H9 (cell line): Measurements from ENCODE around the gene HMX1. TPM values are rescaled to one million over a fixed set of nuclear protein-coding genes. Genes with fewer than 3 reads are reported as not detected.

Experiments used
- DNase-seq: peaks from one replicate; pipeline ENCODE4 v3.0.0-alpha.2; 2017
- H2AFZ ChIP-seq: one replicate; pipeline ENCODE4 v1.6.1; 2013; ENCODE audit warnings: mild to moderate bottlenecking, low read length, control low read depth, moderate library complexity
- H2AK5ac ChIP-seq: 2 replicates; pipeline ENCODE4 v1.6.1; 2013; ENCODE audit warnings: low read length, control low read depth, mixed read lengths; ENCODE audit not compliant: insufficient read length
- H2BK120ac ChIP-seq: one replicate; pipeline ENCODE4 v1.6.1; 2013; ENCODE audit warnings: low read depth, mild to moderate bottlenecking, low read length, control low read depth, inconsistent platforms; ENCODE audit not compliant: poor library complexity, severe bottlenecking
- H2BK12ac ChIP-seq: 2 replicates; pipeline ENCODE4 v1.6.1; 2013; ENCODE audit warnings: low read length, control low read depth, mixed read lengths, low read depth; ENCODE audit not compliant: insufficient read length
- H2BK15ac ChIP-seq: 2 replicates; pipeline ENCODE4 v1.6.1; 2013; ENCODE audit warnings: low read depth, low read length, control low read depth
- H2BK20ac ChIP-seq: one replicate; pipeline ENCODE4 v1.6.1; 2013; ENCODE audit warnings: low read depth, mild to moderate bottlenecking, low read length, control low read depth, inconsistent platforms; ENCODE audit not compliant: poor library complexity, severe bottlenecking
- H2BK5ac ChIP-seq: 2 replicates; pipeline ENCODE4 v1.6.1; 2013; ENCODE audit warnings: low read length, control low read depth, mixed read lengths; ENCODE audit not compliant: insufficient read length
- H3K14ac ChIP-seq: 2 replicates; pipeline ENCODE4 v1.6.1; 2013; ENCODE audit warnings: low read length, control low read depth; ENCODE audit not compliant: insufficient read depth
- H3K18ac ChIP-seq: 2 replicates; pipeline ENCODE4 v1.6.1; 2013; ENCODE audit warnings: low read depth, mild to moderate bottlenecking, mixed read lengths, low read length, control low read depth; ENCODE audit not compliant: insufficient read length
- H3K23ac ChIP-seq: 2 replicates; pipeline ENCODE4 v1.6.1; 2013; ENCODE audit warnings: low read length, control low read depth, mixed read lengths, low read depth; ENCODE audit not compliant: insufficient read length
- H3K23me2 ChIP-seq: 2 replicates; pipeline ENCODE4 v1.6.1; 2013; ENCODE audit warnings: low read depth, mild to moderate bottlenecking, mixed read lengths, low read length, control low read depth; ENCODE audit not compliant: insufficient read length, poor library complexity, severe bottlenecking
- H3K27ac ChIP-seq: 2 replicates; pipeline ENCODE4 v1.5.1; 2013; ENCODE audit warnings: low read length, control low read depth, mixed read lengths, low read depth; ENCODE audit not compliant: insufficient read length
- H3K27me3 ChIP-seq: 2 replicates; pipeline ENCODE4 v1.6.1; 2013; ENCODE audit warnings: low read length, control low read depth, inconsistent platforms; ENCODE audit not compliant: insufficient read depth
- H3K4ac ChIP-seq: 2 replicates; pipeline ENCODE4 v1.6.1; 2013; ENCODE audit warnings: low read depth, mild to moderate bottlenecking, control low read depth, inconsistent platforms, low read length, moderate library complexity
- H3K4me1 ChIP-seq: 2 replicates; pipeline ENCODE4 v1.6.1; 2013; ENCODE audit warnings: low read length, control low read depth, inconsistent platforms; ENCODE audit not compliant: insufficient read depth
- H3K4me2 ChIP-seq: 2 replicates; pipeline ENCODE4 v1.6.1; 2013; ENCODE audit warnings: low read length, control low read depth, mixed read lengths; ENCODE audit not compliant: insufficient read length, insufficient read depth
- H3K56ac ChIP-seq: 2 replicates; pipeline ENCODE4 v1.6.1; 2013; ENCODE audit warnings: low read depth, mild to moderate bottlenecking, mixed read lengths, low read length, control low read depth; ENCODE audit not compliant: insufficient read length
- H3K79me1 ChIP-seq: 2 replicates; pipeline ENCODE4 v1.6.1; 2013; ENCODE audit warnings: low read depth, mild to moderate bottlenecking, moderate library complexity, low read length, control low read depth, inconsistent platforms; ENCODE audit not compliant: insufficient read depth, poor library complexity, severe bottlenecking
- H3K79me2 ChIP-seq: 2 replicates; pipeline ENCODE4 v1.6.1; 2013; ENCODE audit warnings: low read length, control low read depth, inconsistent platforms; ENCODE audit not compliant: insufficient read depth
- H3K9ac ChIP-seq: 2 replicates; pipeline ENCODE4 v1.6.1; 2013; ENCODE audit warnings: low read length, control low read depth, mixed read lengths; ENCODE audit not compliant: insufficient read length; ENCODE audit errors: extremely low read depth
- H3K9me3 ChIP-seq: one replicate; pipeline ENCODE4 v1.6.1; 2013; ENCODE audit warnings: low read depth, low read length, inconsistent platforms; ENCODE audit not compliant: control insufficient read depth
- H3T11ph ChIP-seq: one replicate; pipeline ENCODE4 v1.6.1; 2013; ENCODE audit warnings: mild to moderate bottlenecking, low read length, control low read depth, inconsistent platforms
- H4K20me1 ChIP-seq: one replicate; pipeline ENCODE4 v1.6.1; 2013; ENCODE audit not compliant: control insufficient read depth, insufficient read length, insufficient read depth
- H4K5ac ChIP-seq: 2 replicates; pipeline ENCODE4 v1.6.1; 2013; ENCODE audit warnings: low read depth, mild to moderate bottlenecking, mixed read lengths, low read length, control low read depth; ENCODE audit not compliant: insufficient read length
- H4K8ac ChIP-seq: replicated peaks from 2 replicates; pipeline ENCODE4 v1.6.1; 2013; ENCODE audit warnings: low read length, control low read depth, mixed read lengths, low read depth; ENCODE audit not compliant: insufficient read length
- H4K91ac ChIP-seq: 2 replicates; pipeline ENCODE4 v1.6.1; 2013; ENCODE audit warnings: low read depth, mild to moderate bottlenecking, moderate library complexity, mixed read lengths, low read length, control low read depth; ENCODE audit not compliant: insufficient read length
- H3K27ac Mint-ChIP-seq, 3 experiments: 2 replicates in 2 of 3; 3 replicates in 1 of 3; pipeline ENCODE4 v1.8.0; 2020 to 2021; ENCODE audit warnings: mixed read lengths in 3 of 3, mild to moderate bottlenecking in 1 of 3, moderate library complexity in 1 of 3
- H3K27me3 Mint-ChIP-seq: 2 replicates; pipeline ENCODE4 v1.8.0; 2021; ENCODE audit warnings: low read depth, mild to moderate bottlenecking, moderate library complexity, mixed read lengths
- H3K36me3 Mint-ChIP-seq, 3 experiments: 2 replicates in 2 of 3; 3 replicates in 1 of 3; pipeline ENCODE4 v1.8.0; 2020 to 2021; ENCODE audit warnings: low read depth in 3 of 3, mixed read lengths in 3 of 3; ENCODE audit not compliant: insufficient read depth in 1 of 3
- H3K4me1 Mint-ChIP-seq, 2 experiments: 2 replicates each; pipeline ENCODE4 v1.8.0; 2020; ENCODE audit warnings: mixed read lengths in 2 of 2
- H3K4me3 Mint-ChIP-seq, 2 experiments: 2 replicates in 1 of 2; 3 replicates in 1 of 2; pipeline ENCODE4 v1.8.0; 2020 to 2021; ENCODE audit warnings: mild to moderate bottlenecking in 2 of 2, mixed read lengths in 2 of 2, moderate library complexity in 1 of 2
- H3K9me3 Mint-ChIP-seq, 2 experiments: 2 replicates in 1 of 2; 3 replicates in 1 of 2; pipeline ENCODE4 v1.8.0; 2020; ENCODE audit warnings: mild to moderate bottlenecking in 2 of 2, mixed read lengths in 2 of 2, moderate library complexity in 1 of 2
- WGBS: extraction: QIAGEN DNeasy Blood & Tissue Kit; methylation state at CpG from one replicate; pipeline ENCODE4 v1.1.7; 2013; ENCODE audit warnings: missing lambda C conversion rate, low lambda C conversion rate, mixed read lengths; ENCODE audit not compliant: insufficient read length; ENCODE audit errors: extremely low coverage; 5-methylcytosine and 5-hydroxymethylcytosine counted together
- total RNA-seq: library from RNA; stranded (reverse); gene quantifications from 2 replicates; pipeline ENCODE4 v1.2.1, GENCODE V29; 2021
- TF ChIP-seq, protein P1 (sequence below): fragments of 200-600 bp; sonication (generic); conservative IDR thresholded peaks from 3 replicates; pipeline ENCODE4 v1.8.0; 2021; ENCODE audit warnings: antibody characterized with exemption, mild to moderate bottlenecking

HMX1 gene
- total RNA-seq, 1 experiment from 2014 or later = 0.26 TPM

- Histone ChIP-seq H2BK20ac (no peak overlapping the region), H4K8ac (no peak overlapping the region), H3K27me3 (peaks cover 61% of the 10 kb centered on the region), H3K27ac (no peak overlapping the region), H2BK5ac (no peak overlapping the region), H3K79me1 (no peaks in the 10 kb centered on the region), H4K20me1 (no peaks in the 10 kb centered on the region), H3K4ac (no peak overlapping the region), H3K4me2 (no peak overlapping the region), H3K23me2 (no peaks in the 10 kb centered on the region), H3K14ac (no peak overlapping the region), H2AK5ac (no peak overlapping the region), H3K9ac (no peak overlapping the region), H3K18ac (no peak overlapping the region), H3K23ac (no peak overlapping the region), H4K91ac (no peak overlapping the region), H2BK12ac (no peak overlapping the region), H2BK120ac (no peak overlapping the region), H3K56ac (no peak overlapping the region), H3K79me2 (no peaks in the 10 kb centered on the region), H3K4me1 (no peaks in the 10 kb centered on the region), H3K9me3 (no peaks in the 10 kb centered on the region), H2BK15ac (no peak overlapping the region), H2AFZ (no peak overlapping the region), H3T11ph (no peak overlapping the region), H4K5ac (no peak overlapping the region)
- Mint-ChIP-seq H3K4me3 (no peak overlapping the region; a peak in 2 of 5 replicates), H3K9me3 (peaks cover 0 to 4% of the 10 kb centered on the region in 2 experiments; a peak in 1 of 5 replicates), H3K27ac (no peak overlapping the region), H3K36me3 (no peaks in the 10 kb centered on the region), H3K4me1 (peaks cover 22 to 36% of the 10 kb centered on the region in 2 experiments), H3K27me3 (peaks cover 86% of the 10 kb centered on the region)
- no peak for DNase-seq
- WGBS = no CpG with 5 or more reads among the region's 10 CpGs
- TF ChIP-seq, protein P1, sequence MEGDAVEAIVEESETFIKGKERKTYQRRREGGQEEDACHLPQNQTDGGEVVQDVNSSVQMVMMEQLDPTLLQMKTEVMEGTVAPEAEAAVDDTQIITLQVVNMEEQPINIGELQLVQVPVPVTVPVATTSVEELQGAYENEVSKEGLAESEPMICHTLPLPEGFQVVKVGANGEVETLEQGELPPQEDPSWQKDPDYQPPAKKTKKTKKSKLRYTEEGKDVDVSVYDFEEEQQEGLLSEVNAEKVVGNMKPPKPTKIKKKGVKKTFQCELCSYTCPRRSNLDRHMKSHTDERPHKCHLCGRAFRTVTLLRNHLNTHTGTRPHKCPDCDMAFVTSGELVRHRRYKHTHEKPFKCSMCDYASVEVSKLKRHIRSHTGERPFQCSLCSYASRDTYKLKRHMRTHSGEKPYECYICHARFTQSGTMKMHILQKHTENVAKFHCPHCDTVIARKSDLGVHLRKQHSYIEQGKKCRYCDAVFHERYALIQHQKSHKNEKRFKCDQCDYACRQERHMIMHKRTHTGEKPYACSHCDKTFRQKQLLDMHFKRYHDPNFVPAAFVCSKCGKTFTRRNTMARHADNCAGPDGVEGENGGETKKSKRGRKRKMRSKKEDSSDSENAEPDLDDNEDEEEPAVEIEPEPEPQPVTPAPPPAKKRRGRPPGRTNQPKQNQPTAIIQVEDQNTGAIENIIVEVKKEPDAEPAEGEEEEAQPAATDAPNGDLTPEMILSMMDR = no peak
These were observed 16.7 kb downstream of the HMX1 start for GRCh38 chr4:8854931-8855330.
